DMS79 (cell line): Measurements from ENCODE around the gene ANKDD1B.
"Not testable (repeated sequence)": the region's sequence is repeated elsewhere in the genome, so short reads cannot be mapped to it uniquely, and the experiment has no call there.

ENCODE experiments used
- DNase-seq: peaks from one replicate; lab custom pipeline; 2025; lab: John Stamatoyannopoulos, UW

ANKDD1B gene

GRCh38 chr5:75611311-75612225, at the start of gene ANKDD1B:
Gene ANKDD1B (plus strand): TSS chr5:75611453. CDS start chr5:75611635, 182 bp downstream.
- DNase-seq: no peak

GRCh38 chr5:75565991-75566709, 45.1 kb upstream of the ANKDD1B start:
- DNase-seq: not testable (repeated sequence)

- no peak for DNase-seq
Observed at GRCh38 chr5:75566710-75567309, 44.4 kb upstream of the ANKDD1B start.

GRCh38 chr5:75567710-75568109, 43.5 kb upstream of the ANKDD1B start:
- DNase-seq: no peak

GRCh38 chr5:75568202-75568601, 43.1 kb upstream of the ANKDD1B start:
- no peak for DNase-seq

- DNase-seq: no peak
Observed at GRCh38 chr5:75571547-75571946, 39.7 kb upstream of the ANKDD1B start.

GRCh38 chr5:75574791-75575190, 36.5 kb upstream of the ANKDD1B start:
- no peak for DNase-seq

GRCh38 chr5:75578280-75578679, 33.0 kb upstream of the ANKDD1B start:
- DNase-seq: not testable (repeated sequence)

- DNase-seq: no peak
Observed at GRCh38 chr5:75584641-75585040, 26.6 kb upstream of the ANKDD1B start.

GRCh38 chr5:75588666-75589065, 22.6 kb upstream of the ANKDD1B start:
- DNase-seq: no peak

GRCh38 chr5:75600535-75600934, 10.7 kb upstream of the ANKDD1B start:
- no peak for DNase-seq

GRCh38 chr5:75601567-75601966, 9.7 kb upstream of the ANKDD1B start:
- no peak for DNase-seq

- DNase-seq: no peak
Observed at GRCh38 chr5:75601996-75602395, 9.3 kb upstream of the ANKDD1B start.

GRCh38 chr5:75603371-75603770, 7.9 kb upstream of the ANKDD1B start:
- no peak for DNase-seq

GRCh38 chr5:75603821-75604220, 7.4 kb upstream of the ANKDD1B start:
- no peak for DNase-seq

GRCh38 chr5:75607341-75607740, 3.9 kb upstream of the ANKDD1B start:
- not testable (repeated sequence) for DNase-seq

GRCh38 chr5:75608870-75609269, 2.4 kb upstream of the ANKDD1B start:
- no peak for DNase-seq

- DNase-seq: no peak
Observed at GRCh38 chr5:75610201-75610600, 1.1 kb upstream of the ANKDD1B start.

- not testable (repeated sequence) for DNase-seq
Observed at GRCh38 chr5:75610859-75611310, 368 bp upstream of the ANKDD1B start.

GRCh38 chr5:75612226-75612569, 945 bp downstream of the ANKDD1B start:
- no peak for DNase-seq

GRCh38 chr5:75612901-75613300, 1.6 kb downstream of the ANKDD1B start:
- no peak for DNase-seq

GRCh38 chr5:75614176-75614575, 2.9 kb downstream of the ANKDD1B start:
- no peak for DNase-seq
